Measurements from ENCODE around the gene PIRT. TPM values are rescaled to one million over a fixed set of nuclear protein-coding genes. Genes with fewer than 3 reads are reported as not detected.

PIRT gene
- total RNA-seq, 1 donor from 2014 or later = not detected

DNA sequence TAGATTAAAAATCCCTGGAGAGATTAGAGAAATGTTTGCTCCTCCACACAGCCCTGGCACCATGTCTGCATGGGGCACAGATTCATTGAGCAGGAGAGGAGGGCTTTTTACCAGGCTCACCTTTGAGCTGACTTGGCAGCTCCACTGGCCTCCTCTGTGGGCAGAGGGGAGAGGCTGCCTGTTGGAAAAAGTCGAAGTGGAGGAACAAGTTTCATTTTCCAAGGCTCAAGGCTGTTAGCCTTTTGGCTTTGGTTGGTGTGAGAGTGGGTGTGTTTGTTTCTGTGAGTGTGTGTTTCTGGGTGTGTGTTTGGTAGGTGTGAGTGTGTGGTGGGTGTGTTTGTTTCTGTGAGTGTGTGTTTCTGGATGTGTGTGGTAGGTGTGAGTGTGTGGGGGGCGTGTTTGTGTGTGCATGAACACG lies 39.5 kb downstream of the PIRT start:
- Mint-ChIP-seq H3K4me1 (ENCODE audit: low read depth, unreplicated experiment) (no peaks in the 10 kb centered on the region), H3K4me3 (ENCODE audit: unreplicated experiment) (no peak overlapping the region), H3K27me3 (ENCODE audit: low read depth, unreplicated experiment) (peaks cover 6% of the 10 kb centered on the region), H3K9me3 (ENCODE audit: unreplicated experiment) (no peaks in the 10 kb centered on the region), H3K36me3 (ENCODE audit: low read depth, unreplicated experiment) (peaks cover 2% of the 10 kb centered on the region), H3K27ac (ENCODE audit: unreplicated experiment) (no peak overlapping the region)
- no peaks in the 10 kb centered on the region for H3K9me3 ChIP-seq (ENCODE audit: insufficient read depth, low read depth, low read length)
- H4K20me1 ChIP-seq (ENCODE audit: insufficient read depth, low read length) = no peaks in the 10 kb centered on the region
- no peak overlapping the region for H3K9ac ChIP-seq (ENCODE audit: low read length)
- no peak overlapping the region for H3K27ac ChIP-seq (ENCODE audit: low read depth, low read length)
- FAIRE-seq = no peak
- TF ChIP-seq, protein P1, sequence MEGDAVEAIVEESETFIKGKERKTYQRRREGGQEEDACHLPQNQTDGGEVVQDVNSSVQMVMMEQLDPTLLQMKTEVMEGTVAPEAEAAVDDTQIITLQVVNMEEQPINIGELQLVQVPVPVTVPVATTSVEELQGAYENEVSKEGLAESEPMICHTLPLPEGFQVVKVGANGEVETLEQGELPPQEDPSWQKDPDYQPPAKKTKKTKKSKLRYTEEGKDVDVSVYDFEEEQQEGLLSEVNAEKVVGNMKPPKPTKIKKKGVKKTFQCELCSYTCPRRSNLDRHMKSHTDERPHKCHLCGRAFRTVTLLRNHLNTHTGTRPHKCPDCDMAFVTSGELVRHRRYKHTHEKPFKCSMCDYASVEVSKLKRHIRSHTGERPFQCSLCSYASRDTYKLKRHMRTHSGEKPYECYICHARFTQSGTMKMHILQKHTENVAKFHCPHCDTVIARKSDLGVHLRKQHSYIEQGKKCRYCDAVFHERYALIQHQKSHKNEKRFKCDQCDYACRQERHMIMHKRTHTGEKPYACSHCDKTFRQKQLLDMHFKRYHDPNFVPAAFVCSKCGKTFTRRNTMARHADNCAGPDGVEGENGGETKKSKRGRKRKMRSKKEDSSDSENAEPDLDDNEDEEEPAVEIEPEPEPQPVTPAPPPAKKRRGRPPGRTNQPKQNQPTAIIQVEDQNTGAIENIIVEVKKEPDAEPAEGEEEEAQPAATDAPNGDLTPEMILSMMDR (IDR thresholded peaks at IDR 0.05; ENCODE audit: insufficient read depth, low read depth, low read length) = no peak
- TF ChIP-seq EZH2 (IDR thresholded peaks at IDR 0.05; ENCODE audit: insufficient read depth, low read length) = no peak
- H3K36me3 ChIP-seq (ENCODE audit: insufficient read depth, low read length) = no peaks in the 10 kb centered on the region
- DNase-seq (ENCODE audit: low read depth) = no peak
- no peaks in the 10 kb centered on the region for H3K4me1 ChIP-seq (ENCODE audit: insufficient read depth, low read length)
- no peak overlapping the region for H3K4me3 ChIP-seq (ENCODE audit: insufficient read depth, low read depth, low read length)
- H3K4me2 ChIP-seq (ENCODE audit: low read length) = no peak overlapping the region
- H2AFZ ChIP-seq (ENCODE audit: low read depth, low read length) = no peak overlapping the region
- no peaks in the 10 kb centered on the region for H3K79me2 ChIP-seq (ENCODE audit: insufficient read depth, low read length)
- H3K27me3 ChIP-seq (ENCODE audit: insufficient read depth, low read length) = no peaks in the 10 kb centered on the region

DNA sequence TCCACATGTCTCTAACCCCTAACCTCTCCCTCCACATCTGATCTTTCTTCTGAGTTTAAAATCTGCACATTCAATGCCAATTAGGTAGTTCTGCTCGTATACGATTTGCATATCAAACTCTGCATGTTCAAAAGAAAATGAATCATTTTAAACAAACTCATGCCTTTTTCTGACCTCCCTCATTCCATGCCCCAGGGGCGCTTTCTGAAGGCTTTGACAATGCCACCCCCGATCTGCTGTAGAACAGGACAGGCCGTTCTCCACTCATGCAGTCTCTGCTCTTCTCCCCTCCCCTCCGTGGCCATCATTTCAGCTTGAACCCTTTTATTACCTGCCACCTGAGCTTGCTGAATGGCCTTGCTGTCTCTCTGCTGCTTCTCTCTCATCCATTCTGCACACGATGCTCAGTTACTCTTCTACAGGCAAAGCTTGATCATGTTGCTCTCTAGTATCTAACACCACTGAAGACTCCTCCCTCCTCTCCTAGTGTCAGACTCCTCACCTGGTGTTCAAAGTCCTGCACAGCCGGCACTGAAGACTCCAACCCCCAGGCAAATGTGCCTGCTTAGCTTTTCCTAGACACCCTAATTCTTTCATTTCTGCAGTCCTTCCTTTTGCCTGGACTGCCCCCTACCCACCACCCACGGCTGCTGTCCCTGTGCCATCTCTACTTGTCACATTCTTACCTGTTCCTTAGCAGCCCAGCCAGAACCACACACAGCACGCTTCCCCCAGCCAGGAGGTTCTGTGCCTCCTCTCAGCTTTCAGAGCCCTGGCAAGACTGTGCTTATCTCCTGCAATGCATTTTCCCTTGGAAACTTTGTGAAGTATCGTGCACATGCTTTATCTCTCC lies 40.2 kb downstream of the PIRT start:
- TF ChIP-seq EZH2 (IDR thresholded peaks at IDR 0.05; ENCODE audit: insufficient read depth, low read length) = no peak
- TF ChIP-seq, protein P1 (IDR thresholded peaks at IDR 0.05; ENCODE audit: insufficient read depth, low read depth, low read length) = no peak
- Mint-ChIP-seq H3K36me3 (ENCODE audit: low read depth, unreplicated experiment) (peaks cover under 1% of the 10 kb centered on the region), H3K27me3 (ENCODE audit: low read depth, unreplicated experiment) (peaks cover 5% of the 10 kb centered on the region), H3K9me3 (ENCODE audit: unreplicated experiment) (no peaks in the 10 kb centered on the region), H3K4me1 (ENCODE audit: low read depth, unreplicated experiment) (no peaks in the 10 kb centered on the region), H3K4me3 (ENCODE audit: unreplicated experiment) (no peak overlapping the region), H3K27ac (ENCODE audit: unreplicated experiment) (no peak overlapping the region)
- H3K36me3 ChIP-seq (ENCODE audit: insufficient read depth, low read length) = no peaks in the 10 kb centered on the region
- no peaks in the 10 kb centered on the region for H3K9me3 ChIP-seq (ENCODE audit: insufficient read depth, low read depth, low read length)
- H3K4me3 ChIP-seq (ENCODE audit: insufficient read depth, low read depth, low read length) = no peak overlapping the region
- H3K4me1 ChIP-seq (ENCODE audit: insufficient read depth, low read length) = no peaks in the 10 kb centered on the region
- no peak for DNase-seq (ENCODE audit: low read depth)
- H4K20me1 ChIP-seq (ENCODE audit: insufficient read depth, low read length) = no peaks in the 10 kb centered on the region
- no peak for FAIRE-seq
- H3K79me2 ChIP-seq (ENCODE audit: insufficient read depth, low read length) = no peaks in the 10 kb centered on the region
- no peaks in the 10 kb centered on the region for H3K27me3 ChIP-seq (ENCODE audit: insufficient read depth, low read length)
- no peak overlapping the region for H3K27ac ChIP-seq (ENCODE audit: low read depth, low read length)
- H2AFZ ChIP-seq (ENCODE audit: low read depth, low read length) = no peak overlapping the region
- H3K9ac ChIP-seq (ENCODE audit: low read length) = no peak overlapping the region
- no peak overlapping the region for H3K4me2 ChIP-seq (ENCODE audit: low read length)

DNA sequence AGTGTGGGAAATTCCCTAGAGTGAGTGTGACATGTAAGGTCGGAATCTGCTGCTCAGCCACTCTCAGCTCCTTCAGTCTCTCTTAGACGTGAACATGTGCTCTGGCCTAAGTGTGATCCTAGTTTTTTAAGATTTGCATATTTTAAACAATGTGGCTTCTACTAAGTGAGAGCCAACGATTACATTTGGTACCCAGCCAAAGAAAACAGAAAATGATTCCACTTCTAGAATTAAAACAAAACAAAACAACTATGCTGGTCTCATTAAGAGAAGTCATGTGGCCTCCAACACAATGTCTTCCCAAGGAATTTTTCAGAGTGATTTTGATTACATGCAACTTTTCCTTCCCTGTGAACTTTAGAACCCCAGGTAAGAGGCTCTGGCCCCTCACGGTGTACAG lies 44.1 kb downstream of the PIRT start:
- Mint-ChIP-seq H3K4me3 (ENCODE audit: unreplicated experiment) (no peak overlapping the region), H3K36me3 (ENCODE audit: low read depth, unreplicated experiment) (no peaks in the 10 kb centered on the region), H3K27ac (ENCODE audit: unreplicated experiment) (no peak overlapping the region), H3K4me1 (ENCODE audit: low read depth, unreplicated experiment) (peaks cover 2% of the 10 kb centered on the region), H3K9me3 (ENCODE audit: unreplicated experiment) (no peaks in the 10 kb centered on the region), H3K27me3 (ENCODE audit: low read depth, unreplicated experiment) (peaks cover 2% of the 10 kb centered on the region)
- no peak for DNase-seq (ENCODE audit: low read depth)
- FAIRE-seq = no peak
- Histone ChIP-seq H3K9me3 (ENCODE audit: insufficient read depth, low read depth, low read length) (no peaks in the 10 kb centered on the region), H2AFZ (ENCODE audit: low read depth, low read length) (no peak overlapping the region), H4K20me1 (ENCODE audit: insufficient read depth, low read length) (no peaks in the 10 kb centered on the region), H3K27me3 (ENCODE audit: insufficient read depth, low read length) (no peaks in the 10 kb centered on the region), H3K27ac (ENCODE audit: low read depth, low read length) (no peak overlapping the region), H3K36me3 (ENCODE audit: insufficient read depth, low read length) (no peaks in the 10 kb centered on the region), H3K9ac (ENCODE audit: low read length) (no peak overlapping the region), H3K79me2 (ENCODE audit: insufficient read depth, low read length) (no peaks in the 10 kb centered on the region), H3K4me3 (ENCODE audit: insufficient read depth, low read depth, low read length) (no peak overlapping the region), H3K4me1 (ENCODE audit: insufficient read depth, low read length) (no peaks in the 10 kb centered on the region), H3K4me2 (ENCODE audit: low read length) (no peak overlapping the region)
- TF ChIP-seq EZH2 (IDR thresholded peaks at IDR 0.05; ENCODE audit: insufficient read depth, low read length) = no peak
- TF ChIP-seq, protein P1 (IDR thresholded peaks at IDR 0.05; ENCODE audit: insufficient read depth, low read depth, low read length) = no peak
